ENCODE measurements around the gene ALDOB. TPM values are rescaled to one million over a fixed set of nuclear protein-coding genes. Genes with fewer than 3 reads are reported as not detected.

The ALDOB gene
- total and polyA plus RNA-seq, 2 of the 13 experiments (the other 11 are each of a cell fraction or from before 2014, with no cell fraction given) = 0.29 to 0.97 TPM

DNA sequence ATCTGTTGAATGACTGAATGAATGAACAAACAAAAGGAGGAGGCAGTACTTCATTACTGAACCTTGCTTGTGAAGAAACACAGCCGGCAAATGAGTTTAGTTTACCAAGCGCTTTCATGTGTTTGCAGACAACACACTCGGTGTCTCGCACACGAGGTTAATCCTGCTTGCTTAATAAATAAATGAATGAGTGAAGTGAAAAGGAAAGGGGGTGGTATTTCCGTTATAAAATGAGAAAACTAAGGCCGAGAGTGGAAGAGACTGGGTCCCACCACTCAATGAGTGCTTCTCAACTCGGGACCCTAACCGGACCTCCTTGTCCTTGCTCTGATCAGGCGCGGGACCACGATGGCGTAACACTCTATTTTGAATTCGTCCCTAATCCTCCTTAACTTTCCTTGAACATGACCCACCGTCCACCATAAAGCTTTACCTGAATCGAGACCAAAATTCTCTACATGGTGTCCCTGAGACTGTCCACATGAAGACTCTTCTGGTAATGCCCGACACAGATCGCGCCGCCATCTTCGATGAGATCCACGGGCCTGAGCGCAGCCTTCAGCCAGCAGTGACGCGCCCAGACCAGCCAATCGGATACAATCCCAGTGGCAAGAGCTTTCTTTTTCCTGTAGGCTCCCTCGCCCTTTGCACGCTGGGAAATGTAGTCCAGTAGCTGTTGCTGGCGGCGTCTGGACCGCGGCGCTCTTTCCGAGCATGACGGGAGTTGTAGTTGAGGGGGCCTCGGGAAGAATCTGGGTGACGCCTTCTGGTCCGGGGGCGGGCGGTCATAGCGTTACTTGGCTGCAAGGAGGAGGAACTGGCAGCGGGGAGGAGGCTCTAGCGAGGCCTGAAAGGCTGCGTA lies 37.3 kb downstream of the ALDOB start, which contains the start of the genes MRPL50 and ZNF189 (continued):
- TF ChIP-seq, protein P1, sequence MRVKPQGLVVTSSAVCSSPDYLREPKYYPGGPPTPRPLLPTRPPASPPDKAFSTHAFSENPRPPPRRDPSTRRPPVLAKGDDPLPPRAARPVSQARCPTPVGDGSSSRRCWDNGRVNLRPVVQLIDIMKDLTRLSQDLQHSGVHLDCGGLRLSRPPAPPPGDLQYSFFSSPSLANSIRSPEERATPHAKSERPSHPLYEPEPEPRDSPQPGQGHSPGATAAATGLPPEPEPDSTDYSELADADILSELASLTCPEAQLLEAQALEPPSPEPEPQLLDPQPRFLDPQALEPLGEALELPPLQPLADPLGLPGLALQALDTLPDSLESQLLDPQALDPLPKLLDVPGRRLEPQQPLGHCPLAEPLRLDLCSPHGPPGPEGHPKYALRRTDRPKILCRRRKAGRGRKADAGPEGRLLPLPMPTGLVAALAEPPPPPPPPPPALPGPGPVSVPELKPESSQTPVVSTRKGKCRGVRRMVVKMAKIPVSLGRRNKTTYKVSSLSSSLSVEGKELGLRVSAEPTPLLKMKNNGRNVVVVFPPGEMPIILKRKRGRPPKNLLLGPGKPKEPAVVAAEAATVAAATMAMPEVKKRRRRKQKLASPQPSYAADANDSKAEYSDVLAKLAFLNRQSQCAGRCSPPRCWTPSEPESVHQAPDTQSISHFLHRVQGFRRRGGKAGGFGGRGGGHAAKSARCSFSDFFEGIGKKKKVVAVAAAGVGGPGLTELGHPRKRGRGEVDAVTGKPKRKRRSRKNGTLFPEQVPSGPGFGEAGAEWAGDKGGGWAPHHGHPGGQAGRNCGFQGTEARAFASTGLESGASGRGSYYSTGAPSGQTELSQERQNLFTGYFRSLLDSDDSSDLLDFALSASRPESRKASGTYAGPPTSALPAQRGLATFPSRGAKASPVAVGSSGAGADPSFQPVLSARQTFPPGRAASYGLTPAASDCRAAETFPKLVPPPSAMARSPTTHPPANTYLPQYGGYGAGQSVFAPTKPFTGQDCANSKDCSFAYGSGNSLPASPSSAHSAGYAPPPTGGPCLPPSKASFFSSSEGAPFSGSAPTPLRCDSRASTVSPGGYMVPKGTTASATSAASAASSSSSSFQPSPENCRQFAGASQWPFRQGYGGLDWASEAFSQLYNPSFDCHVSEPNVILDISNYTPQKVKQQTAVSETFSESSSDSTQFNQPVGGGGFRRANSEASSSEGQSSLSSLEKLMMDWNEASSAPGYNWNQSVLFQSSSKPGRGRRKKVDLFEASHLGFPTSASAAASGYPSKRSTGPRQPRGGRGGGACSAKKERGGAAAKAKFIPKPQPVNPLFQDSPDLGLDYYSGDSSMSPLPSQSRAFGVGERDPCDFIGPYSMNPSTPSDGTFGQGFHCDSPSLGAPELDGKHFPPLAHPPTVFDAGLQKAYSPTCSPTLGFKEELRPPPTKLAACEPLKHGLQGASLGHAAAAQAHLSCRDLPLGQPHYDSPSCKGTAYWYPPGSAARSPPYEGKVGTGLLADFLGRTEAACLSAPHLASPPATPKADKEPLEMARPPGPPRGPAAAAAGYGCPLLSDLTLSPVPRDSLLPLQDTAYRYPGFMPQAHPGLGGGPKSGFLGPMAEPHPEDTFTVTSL (CRISPR knock-in tag; IDR thresholded peaks at IDR 0.05; ENCODE audit: borderline replicate concordance) = no peak; the same call in 1 of the 2 replicates
- no peak for TF ChIP-seq ZNF841 (CRISPR knock-in tag; IDR thresholded peaks at IDR 0.05; ENCODE audit: borderline replicate concordance)
- peak; percentile 77 for TF ChIP-seq TBX2 (CRISPR knock-in tag; IDR thresholded peaks at IDR 0.05; ENCODE audit: borderline replicate concordance)
- no peak for TF ChIP-seq ZNF567 (CRISPR knock-in tag; IDR thresholded peaks at IDR 0.05; ENCODE audit: borderline replicate concordance)
- TF ChIP-seq ZNF143 (CRISPR knock-in tag; IDR thresholded peaks at IDR 0.05) = peak; percentile 96
- TF ChIP-seq CHD2 (IDR thresholded peaks at IDR 0.05; ENCODE audit: low read depth, low read length) = peak; percentile 70
- TF ChIP-seq, protein P2, sequence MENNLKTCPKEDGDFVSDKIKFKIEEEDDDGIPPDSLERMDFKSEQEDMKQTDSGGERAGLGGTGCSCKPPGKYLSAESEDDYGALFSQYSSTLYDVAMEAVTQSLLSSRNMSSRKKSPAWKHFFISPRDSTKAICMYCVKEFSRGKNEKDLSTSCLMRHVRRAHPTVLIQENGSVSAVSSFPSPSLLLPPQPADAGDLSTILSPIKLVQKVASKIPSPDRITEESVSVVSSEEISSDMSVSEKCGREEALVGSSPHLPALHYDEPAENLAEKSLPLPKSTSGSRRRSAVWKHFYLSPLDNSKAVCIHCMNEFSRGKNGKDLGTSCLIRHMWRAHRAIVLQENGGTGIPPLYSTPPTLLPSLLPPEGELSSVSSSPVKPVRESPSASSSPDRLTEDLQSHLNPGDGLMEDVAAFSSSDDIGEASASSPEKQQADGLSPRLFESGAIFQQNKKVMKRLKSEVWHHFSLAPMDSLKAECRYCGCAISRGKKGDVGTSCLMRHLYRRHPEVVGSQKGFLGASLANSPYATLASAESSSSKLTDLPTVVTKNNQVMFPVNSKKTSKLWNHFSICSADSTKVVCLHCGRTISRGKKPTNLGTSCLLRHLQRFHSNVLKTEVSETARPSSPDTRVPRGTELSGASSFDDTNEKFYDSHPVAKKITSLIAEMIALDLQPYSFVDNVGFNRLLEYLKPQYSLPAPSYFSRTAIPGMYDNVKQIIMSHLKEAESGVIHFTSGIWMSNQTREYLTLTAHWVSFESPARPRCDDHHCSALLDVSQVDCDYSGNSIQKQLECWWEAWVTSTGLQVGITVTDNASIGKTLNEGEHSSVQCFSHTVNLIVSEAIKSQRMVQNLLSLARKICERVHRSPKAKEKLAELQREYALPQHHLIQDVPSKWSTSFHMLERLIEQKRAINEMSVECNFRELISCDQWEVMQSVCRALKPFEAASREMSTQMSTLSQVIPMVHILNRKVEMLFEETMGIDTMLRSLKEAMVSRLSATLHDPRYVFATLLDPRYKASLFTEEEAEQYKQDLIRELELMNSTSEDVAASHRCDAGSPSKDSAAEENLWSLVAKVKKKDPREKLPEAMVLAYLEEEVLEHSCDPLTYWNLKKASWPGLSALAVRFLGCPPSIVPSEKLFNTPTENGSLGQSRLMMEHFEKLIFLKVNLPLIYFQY (CRISPR knock-in tag; IDR thresholded peaks at IDR 0.05; ENCODE audit: borderline replicate concordance) = no peak; the same call in 1 of the 2 replicates
- TF ChIP-seq ELF1 (CRISPR knock-in tag; IDR thresholded peaks at IDR 0.05) = peak; percentile 97
- no peak for TF ChIP-seq SOX6 (IDR thresholded peaks at IDR 0.05)
- TF ChIP-seq SOX6 (CRISPR knock-in tag; IDR thresholded peaks at IDR 0.05) = peak; percentile 34
- no peak for TF ChIP-seq SMARCE1 (IDR thresholded peaks at IDR 0.05; ENCODE audit: borderline replicate concordance)
- no peak for TF ChIP-seq ZC3H4 (CRISPR knock-in tag; IDR thresholded peaks at IDR 0.05; ENCODE audit: borderline replicate concordance)
- TF ChIP-seq ZNF709 (CRISPR knock-in tag; IDR thresholded peaks at IDR 0.05) = 0 out of 2 replicates have a peak, but pooled peaks have one; percentile 48
- TF ChIP-seq ZNF878 (CRISPR knock-in tag; IDR thresholded peaks at IDR 0.05) = peak; percentile 56; the same call in 1 of the 2 replicates
- peak; percentile 39 for TF ChIP-seq FOXO1 (CRISPR knock-in tag; IDR thresholded peaks at IDR 0.05)
- TF ChIP-seq SAFB2 (CRISPR knock-in tag; IDR thresholded peaks at IDR 0.05; ENCODE audit: borderline replicate concordance, low read depth) = no peak; the same call in 1 of the 2 replicates
- TF ChIP-seq NFKB2 (CRISPR knock-in tag; IDR thresholded peaks at IDR 0.05; ENCODE audit: borderline replicate concordance) = peak; percentile 80; the same call in 1 of the 2 replicates
- no peak for TF ChIP-seq ZNF724P (CRISPR knock-in tag; IDR thresholded peaks at IDR 0.05; ENCODE audit: borderline replicate concordance)
- TF ChIP-seq KLF9 (CRISPR knock-in tag; IDR thresholded peaks at IDR 0.05; ENCODE audit: low read depth) = no peak
